ENCODE results near the gene MAK. TPM values are rescaled to one million over a fixed set of nuclear protein-coding genes. Genes with fewer than 3 reads are reported as not detected.

Gene MAK
- total RNA-seq, 1 experiment from 2014 or later = 0.22 TPM

- TF ChIP-seq MAX (IDR thresholded peaks at IDR 0.05) = no peak
- TF ChIP-seq POLR2AphosphoS5 (IDR thresholded peaks at IDR 0.05; ENCODE audit: low read depth, low read length) = no peak
- TF ChIP-seq EGR1 (IDR thresholded peaks at IDR 0.05; ENCODE audit: low read depth) = no peak
- TF ChIP-seq CTCF (IDR thresholded peaks at IDR 0.05 in 2 of 3, conservative IDR thresholded peaks at IDR 0.05 in 1 of 3; ENCODE audit: borderline replicate concordance in 1 of 3, insufficient read depth in 1 of 3, low read depth in 2 of 3, low read length in 2 of 3) = no peak
- TF ChIP-seq ZFX (IDR thresholded peaks at IDR 0.05) = no peak
- no peak for TF ChIP-seq POLR2A (IDR thresholded peaks at IDR 0.05; ENCODE audit: borderline replicate concordance, extremely low read depth, insufficient read depth, insufficient read length)
- TF ChIP-seq SP1 (IDR thresholded peaks at IDR 0.05; ENCODE audit: low read depth) = no peak
- no peak for TF ChIP-seq SIN3A (IDR thresholded peaks at IDR 0.05; ENCODE audit: low read depth)
- no peak for TF ChIP-seq ZNF274 (IDR thresholded peaks at IDR 0.05; ENCODE audit: low read depth, low read length)
- no peak for TF ChIP-seq SRF (IDR thresholded peaks at IDR 0.05; ENCODE audit: low read depth)
- TF ChIP-seq FOSL1 (IDR thresholded peaks at IDR 0.05; ENCODE audit: low read depth) = no peak
- TF ChIP-seq ELF1 (IDR thresholded peaks at IDR 0.05; ENCODE audit: borderline replicate concordance, low read depth) = no peak
- ATAC-seq = no peak
- POLR2A ChIA-PET = no interaction called here
Observed at GRCh38 chr6:10874207-10874606, 35.9 kb upstream of the MAK start.

More at GRCh38 chr6:10874207-10874606, 35.9 kb upstream of the MAK start:
- ChIA-PET RAD21 (ENCODE audit: low non-redundant PET in 1 of 2, low total read pairs in 2 of 2, uncharacterized antibody in 2 of 2, unreplicated experiment in 2 of 2) (no interaction called here), CTCF (interaction anchor here (1.5 kb wide), 1 partner anchor 396 kb away, joined by 4 read pairs; no protein-coding TSS in a partner anchor)
- Histone ChIP-seq H3K4me1 (ENCODE audit: control insufficient read depth in 1 of 2, insufficient read depth in 2 of 2, low read length in 2 of 2) (no peaks in the 10 kb centered on the region; a peak in 1 of 4 replicates), H3K4me2 (ENCODE audit: low read length) (no peak overlapping the region), H3K27me3 (ENCODE audit: insufficient read depth, low read length) (no peaks in the 10 kb centered on the region), H3K27ac (ENCODE audit: low read depth, low read length) (no peak overlapping the region), H4K20me1 (ENCODE audit: insufficient read depth) (no peaks in the 10 kb centered on the region), H3K36me3 (ENCODE audit: control insufficient read depth in 1 of 2, insufficient read depth in 2 of 2, low read length in 2 of 2) (no peaks in the 10 kb centered on the region), H3K9me2 (ENCODE audit: insufficient read depth) (no peaks in the 10 kb centered on the region), H3K79me2 (ENCODE audit: insufficient read depth, low read length) (no peaks in the 10 kb centered on the region), H3K9me3 (ENCODE audit: control insufficient read depth in 1 of 2, insufficient read depth in 1 of 2, low read depth in 1 of 2, low read length in 2 of 2) (no peaks in the 10 kb centered on the region), H3K9ac (ENCODE audit: low read length) (no peak overlapping the region), H3K4me3 (replicated peaks in 1 of 2; ENCODE audit: low read depth in 1 of 2, low read length in 2 of 2) (no peak overlapping the region), H2AFZ (ENCODE audit: low read depth, low read length, poor library complexity, severe bottlenecking) (no peak overlapping the region)
- no TSS peak for BruUV-seq (replicated peaks)
- intact Hi-C loops (cut with micrococcal nuclease) = no loop called here
- DNase-seq (ENCODE audit: low read depth, low spot score) = no peak
